CD14-positive monocyte (primary cell): ENCODE results near the gene TRPV3. TPM values are rescaled to one million over a fixed set of nuclear protein-coding genes. Genes with fewer than 3 reads are reported as not detected.

Experiments
- DNase-seq, 3 donors: peaks; one replicate each; pipeline ENCODE4 v3.0.0-alpha.2; 2011 to 2022
- H2AFZ ChIP-seq: 2 replicates; pipeline ENCODE4 v1.6.0; 2012; ENCODE audit warnings: mild to moderate bottlenecking, low read depth, low read length, inconsistent platforms; ENCODE audit not compliant: insufficient read depth, poor library complexity, severe bottlenecking
- H3K27ac ChIP-seq, 2 donors: 1 replicate in 1 of 2; 2 replicates in 1 of 2; pipeline ENCODE4 v1.5.1; 2012 to 2013; ENCODE audit warnings: low read length in 2 of 2, control low read depth in 1 of 2, inconsistent platforms in 1 of 2, low read depth in 1 of 2, mild to moderate bottlenecking in 1 of 2
- H3K27me3 ChIP-seq, 2 donors: one replicate each; pipeline versions ENCODE4 v1.6.0 to v1.6.1; 2011 to 2013; ENCODE audit warnings: low read length in 2 of 2; ENCODE audit not compliant: control insufficient read depth in 2 of 2, insufficient read depth in 2 of 2
- H3K36me3 ChIP-seq, 2 donors: replicated peaks in 1 of 2; 1 replicate in 1 of 2; 2 replicates in 1 of 2; pipeline versions ENCODE4 v1.5.1 to v1.6.1; 2012 to 2013; ENCODE audit warnings: low read length in 2 of 2, control low read depth in 1 of 2, inconsistent platforms in 1 of 2, mild to moderate bottlenecking in 1 of 2; ENCODE audit not compliant: insufficient read depth in 2 of 2, control insufficient read depth in 1 of 2
- H3K4me1 ChIP-seq, 2 donors: 1 replicate in 1 of 2; 2 replicates in 1 of 2; pipeline versions ENCODE4 v1.5.1 to v1.6.1; 2012 to 2013; ENCODE audit warnings: low read length in 2 of 2, control low read depth in 1 of 2, inconsistent platforms in 1 of 2, mild to moderate bottlenecking in 1 of 2, moderate library complexity in 1 of 2; ENCODE audit not compliant: insufficient read depth in 2 of 2, control insufficient read depth in 1 of 2
- H3K4me2 ChIP-seq: replicated peaks from 2 replicates; pipeline ENCODE3; 2012; ENCODE audit warnings: low read length, moderate library complexity, mild to moderate bottlenecking; ENCODE audit not compliant: poor library complexity, severe bottlenecking; ENCODE audit errors: extremely low read depth
- H3K4me3 ChIP-seq, 3 experiments: fragments of 200-600 bp in 1 of 3; sonication (generic) in 1 of 3; replicated peaks in 1 of 3; 1 replicate in 2 of 3; 2 replicates in 1 of 3; pipeline ENCODE4 v1.5.1; 2011 to 2013; ENCODE audit warnings: low read length in 3 of 3, mild to moderate bottlenecking in 3 of 3, control low read depth in 2 of 3, low read depth in 2 of 3, inconsistent platforms in 1 of 3, moderate library complexity in 1 of 3
- H3K79me2 ChIP-seq: 2 replicates; pipeline ENCODE4 v1.6.0; 2012; ENCODE audit warnings: mild to moderate bottlenecking, control low read depth, inconsistent platforms, low read length, moderate library complexity; ENCODE audit not compliant: insufficient read depth
- H3K9ac ChIP-seq: 2 replicates; pipeline ENCODE4 v1.6.0; 2017; ENCODE audit warnings: low read length, mild to moderate bottlenecking; ENCODE audit not compliant: insufficient read depth, poor library complexity, severe bottlenecking
- H3K9me3 ChIP-seq, 2 donors: replicated peaks in 1 of 2; 1 replicate in 1 of 2; 2 replicates in 1 of 2; pipeline versions ENCODE4 v1.5.1 to v1.6.1; 2012 to 2013; ENCODE audit warnings: low read length in 2 of 2, control low read depth in 1 of 2; ENCODE audit not compliant: control insufficient read depth in 1 of 2, insufficient read depth in 1 of 2
- H4K20me1 ChIP-seq: 2 replicates; pipeline ENCODE4 v1.6.0; 2012; ENCODE audit warnings: mild to moderate bottlenecking, low read length, control low read depth, moderate library complexity; ENCODE audit not compliant: insufficient read depth
- H3K27ac Mint-ChIP-seq, 7 donors: one replicate each; pipeline ENCODE4 v1.8.0; 2020; ENCODE audit warnings: mild to moderate bottlenecking in 7 of 7, mixed read lengths in 7 of 7, moderate library complexity in 6 of 7, inconsistent platforms in 2 of 7
- H3K27me3 Mint-ChIP-seq, 3 donors: one replicate each; pipeline ENCODE4 v1.8.0; 2021 to 2022; ENCODE audit warnings: low read depth in 3 of 3, mild to moderate bottlenecking in 3 of 3, mixed read lengths in 3 of 3, moderate library complexity in 3 of 3, inconsistent platforms in 1 of 3
- H3K36me3 Mint-ChIP-seq, 2 donors: one replicate each; pipeline ENCODE4 v1.8.0; 2020; ENCODE audit warnings: mixed read lengths in 2 of 2, inconsistent platforms in 1 of 2, mild to moderate bottlenecking in 1 of 2
- H3K4me1 Mint-ChIP-seq: one replicate; pipeline ENCODE4 v1.8.0; 2020; ENCODE audit warnings: mild to moderate bottlenecking, mixed read lengths
- H3K4me3 Mint-ChIP-seq, 2 donors: one replicate each; pipeline ENCODE4 v1.8.0; 2020; ENCODE audit warnings: mild to moderate bottlenecking in 2 of 2, mixed read lengths in 2 of 2, moderate library complexity in 1 of 2
- H3K9me3 Mint-ChIP-seq, 7 donors: one replicate each; pipeline ENCODE4 v1.8.0; 2020 to 2022; ENCODE audit warnings: mixed read lengths in 7 of 7, mild to moderate bottlenecking in 6 of 7, moderate library complexity in 6 of 7, inconsistent platforms in 2 of 7
- WGBS: methylation state at CpG from one replicate; pipeline ENCODE4 v1.1.5; 2013; ENCODE audit warnings: missing lambda C conversion rate; ENCODE audit not compliant: insufficient coverage; 5-methylcytosine and 5-hydroxymethylcytosine counted together
- intact Hi-C, 2 donors: fragments of 100-400 bp; cut with micrococcal nuclease; formaldehyde crosslinking; loops; one replicate each; pipeline versions ENCODE4 v1.15.0 to v1.15.1; 2023
- polyA plus RNA-seq, 3 donors: library from polyadenylated mRNA; depleted of rRNA in 1 of 3; unstranded in 2 of 3; stranded (reverse) in 1 of 3; fragments of 300-500 nt in 2 of 3; fragments of >200 nt in 1 of 3; fragmentation: Illumina TruSeq in 2 of 3; gene quantifications; 1 replicate in 2 of 3; 2 replicates in 1 of 3; pipeline ENCODE4 v1.2.3, GENCODE V29; 2012 to 2021
- TF ChIP-seq, protein P1 (sequence below): fragments of 200-600 bp; IDR thresholded peaks from one replicate; pipeline ENCODE4 v1.8.0; 2022; ENCODE audit warnings: antibody characterized with exemption, mild to moderate bottlenecking

TRPV3 gene
- polyA plus RNA-seq, 3 donors: 0.01 TPM; not detected in 2

GRCh38 chr17:3506054-3506453, 51.6 kb downstream of the TRPV3 start:
- intact Hi-C loops: no loop called here
- H3K27me3 ChIP-seq: no peaks in the 10 kb centered on the region
- H3K4me1 ChIP-seq: no peaks in the 10 kb centered on the region
- no peak overlapping the region for H3K27ac ChIP-seq
- WGBS: 100% methylated on average over 2 of the region's 2 CpGs
- Mint-ChIP-seq H3K27ac (no peak overlapping the region), H3K27me3 (peaks cover 1 to 8% (median 3%) of the 10 kb centered on the region in 3 donors), H3K36me3 (no peaks in the 10 kb centered on the region), H3K4me3 (no peak overlapping the region), H3K4me1 (no peaks in the 10 kb centered on the region), H3K9me3 (peaks cover 0 to 11% (median 3%) of the 10 kb centered on the region in 7 donors)
- TF ChIP-seq, protein P1, sequence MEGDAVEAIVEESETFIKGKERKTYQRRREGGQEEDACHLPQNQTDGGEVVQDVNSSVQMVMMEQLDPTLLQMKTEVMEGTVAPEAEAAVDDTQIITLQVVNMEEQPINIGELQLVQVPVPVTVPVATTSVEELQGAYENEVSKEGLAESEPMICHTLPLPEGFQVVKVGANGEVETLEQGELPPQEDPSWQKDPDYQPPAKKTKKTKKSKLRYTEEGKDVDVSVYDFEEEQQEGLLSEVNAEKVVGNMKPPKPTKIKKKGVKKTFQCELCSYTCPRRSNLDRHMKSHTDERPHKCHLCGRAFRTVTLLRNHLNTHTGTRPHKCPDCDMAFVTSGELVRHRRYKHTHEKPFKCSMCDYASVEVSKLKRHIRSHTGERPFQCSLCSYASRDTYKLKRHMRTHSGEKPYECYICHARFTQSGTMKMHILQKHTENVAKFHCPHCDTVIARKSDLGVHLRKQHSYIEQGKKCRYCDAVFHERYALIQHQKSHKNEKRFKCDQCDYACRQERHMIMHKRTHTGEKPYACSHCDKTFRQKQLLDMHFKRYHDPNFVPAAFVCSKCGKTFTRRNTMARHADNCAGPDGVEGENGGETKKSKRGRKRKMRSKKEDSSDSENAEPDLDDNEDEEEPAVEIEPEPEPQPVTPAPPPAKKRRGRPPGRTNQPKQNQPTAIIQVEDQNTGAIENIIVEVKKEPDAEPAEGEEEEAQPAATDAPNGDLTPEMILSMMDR: no peak
- no peaks in the 10 kb centered on the region for H3K36me3 ChIP-seq
- no peak overlapping the region for H3K4me2 ChIP-seq
- H3K9me3 ChIP-seq: no peaks in the 10 kb centered on the region
- DNase-seq: no peak
- H3K79me2 ChIP-seq: no peaks in the 10 kb centered on the region
- H2AFZ ChIP-seq: no peak overlapping the region
- H3K9ac ChIP-seq: no peak overlapping the region
- no peak overlapping the region for H3K4me3 ChIP-seq
- no peaks in the 10 kb centered on the region for H4K20me1 ChIP-seq

GRCh38 chr17:3505008-3505407, 52.6 kb downstream of the TRPV3 start:
- Histone ChIP-seq H3K9ac (no peak overlapping the region), H3K4me1 (no peaks in the 10 kb centered on the region), H3K27me3 (no peaks in the 10 kb centered on the region), H3K4me3 (no peak overlapping the region), H3K79me2 (no peaks in the 10 kb centered on the region), H4K20me1 (no peaks in the 10 kb centered on the region), H3K4me2 (no peak overlapping the region), H3K36me3 (no peaks in the 10 kb centered on the region), H3K27ac (no peak overlapping the region), H2AFZ (no peak overlapping the region), H3K9me3 (no peaks in the 10 kb centered on the region)
- WGBS: 97% methylated on average over 6 of the region's 7 CpGs
- H3K27me3 Mint-ChIP-seq: peaks cover 3 to 8% (median 6%) of the 10 kb centered on the region in 3 donors
- no peak overlapping the region for H3K27ac Mint-ChIP-seq
- H3K4me1 Mint-ChIP-seq: no peaks in the 10 kb centered on the region
- TF ChIP-seq, protein P1: no peak
- H3K4me3 Mint-ChIP-seq: no peak overlapping the region
- intact Hi-C loops: no loop called here
- peaks cover 0 to 19% (median 8%) of the 10 kb centered on the region in 7 donors for H3K9me3 Mint-ChIP-seq
- no peak for DNase-seq
- no peaks in the 10 kb centered on the region for H3K36me3 Mint-ChIP-seq
